ENCODE measurements around the gene FHL5.

The FHL5 gene

GRCh38 chr6:96610019-96610418 is 47.1 kb downstream of the FHL5 start:
- DNase-seq, result no peak
- H3K79me1 ChIP-seq (ENCODE audit: low read length), result no peaks in the 10 kb centered on the region
- no peak overlapping the region for H3K4me2 ChIP-seq (ENCODE audit: low read length)
- H2BK120ac ChIP-seq (ENCODE audit: insufficient read depth, low read length, poor library complexity), result no peak overlapping the region
- H4K12ac ChIP-seq (ENCODE audit: low read depth, low read length), result no peak overlapping the region
- no peak overlapping the region for H2AFZ ChIP-seq (ENCODE audit: insufficient read depth, low read length, poor library complexity)
- H3K9ac ChIP-seq (ENCODE audit: low read length), result no peak overlapping the region
- no peak overlapping the region for H3K14ac ChIP-seq (ENCODE audit: low read length)
- H3K4me3 ChIP-seq (ENCODE audit: low read depth, low read length), result no peak overlapping the region
- no peaks in the 10 kb centered on the region for H3K36me3 ChIP-seq (ENCODE audit: control insufficient read depth in 1 of 2, insufficient read depth in 2 of 2, low read length in 2 of 2)
- H3K27ac ChIP-seq (ENCODE audit: low read depth, low read length), result no peak overlapping the region
- WGBS (ENCODE audit: extremely low coverage, insufficient coverage, insufficient read length), result no CpG with 5 or more reads among the region's 1 CpG
- no peaks in the 10 kb centered on the region for H3K79me2 ChIP-seq (ENCODE audit: control insufficient read depth, insufficient read depth, low read length, poor library complexity)
- H2AK5ac ChIP-seq (ENCODE audit: low read length), result no peak overlapping the region
- no peaks in the 10 kb centered on the region for H3K9me3 ChIP-seq (ENCODE audit: insufficient read depth, low read depth, low read length)
- H3K18ac ChIP-seq (ENCODE audit: low read length), result no peak overlapping the region
- no peak overlapping the region for H4K8ac ChIP-seq (ENCODE audit: low read depth, low read length)
- no peak overlapping the region for H4K91ac ChIP-seq (ENCODE audit: low read depth, low read length)
- H3K27me3 ChIP-seq (ENCODE audit: insufficient read depth, low read length), result no peaks in the 10 kb centered on the region
- H3K23ac ChIP-seq (ENCODE audit: low read length), result no peak overlapping the region
- H2BK5ac ChIP-seq (ENCODE audit: low read depth, low read length, poor library complexity), result no peak overlapping the region
- no peaks in the 10 kb centered on the region for H3K4me1 ChIP-seq (ENCODE audit: control insufficient read depth in 1 of 2, insufficient read depth in 2 of 2, low read length in 2 of 2)
- no peak overlapping the region for H3K4ac ChIP-seq (ENCODE audit: low read depth, low read length)
- no peak overlapping the region for H2BK12ac ChIP-seq (ENCODE audit: low read length)

- H2BK120ac ChIP-seq (ENCODE audit: insufficient read depth, low read length, poor library complexity), result no peak overlapping the region
- no peak overlapping the region for H4K12ac ChIP-seq (ENCODE audit: low read depth, low read length)
- H3K27ac ChIP-seq (ENCODE audit: low read depth, low read length), result no peak overlapping the region
- WGBS (ENCODE audit: extremely low coverage, insufficient coverage, insufficient read length), result no CpG with 5 or more reads among the region's 1 CpG
- H3K4me1 ChIP-seq (ENCODE audit: control insufficient read depth in 1 of 2, insufficient read depth in 2 of 2, low read length in 2 of 2), result no peaks in the 10 kb centered on the region
- H2BK5ac ChIP-seq (ENCODE audit: low read depth, low read length, poor library complexity), result no peak overlapping the region
- H2AFZ ChIP-seq (ENCODE audit: insufficient read depth, low read length, poor library complexity), result no peak overlapping the region
- no peak overlapping the region for H4K8ac ChIP-seq (ENCODE audit: low read depth, low read length)
- no peak overlapping the region for H3K14ac ChIP-seq (ENCODE audit: low read length)
- H3K9me3 ChIP-seq (ENCODE audit: insufficient read depth, low read depth, low read length), result no peaks in the 10 kb centered on the region
- H3K4me3 ChIP-seq (ENCODE audit: low read depth, low read length), result no peak overlapping the region
- H3K27me3 ChIP-seq (ENCODE audit: insufficient read depth, low read length), result no peaks in the 10 kb centered on the region
- H3K9ac ChIP-seq (ENCODE audit: low read length), result peak overlapping the region; percentile 69
- peak overlapping the region; percentile 92 for H3K23ac ChIP-seq (ENCODE audit: low read length)
- H2AK5ac ChIP-seq (ENCODE audit: low read length), result no peak overlapping the region
- no peaks in the 10 kb centered on the region for H3K79me1 ChIP-seq (ENCODE audit: low read length)
- H3K36me3 ChIP-seq (ENCODE audit: control insufficient read depth in 1 of 2, insufficient read depth in 2 of 2, low read length in 2 of 2), result no peaks in the 10 kb centered on the region
- H3K18ac ChIP-seq (ENCODE audit: low read length), result no peak overlapping the region
- H4K91ac ChIP-seq (ENCODE audit: low read depth, low read length), result no peak overlapping the region
- no peak overlapping the region for H3K4ac ChIP-seq (ENCODE audit: low read depth, low read length)
- no peak overlapping the region for H2BK12ac ChIP-seq (ENCODE audit: low read length)
- DNase-seq, result no peak
- no peak overlapping the region for H3K4me2 ChIP-seq (ENCODE audit: low read length)
- no peaks in the 10 kb centered on the region for H3K79me2 ChIP-seq (ENCODE audit: control insufficient read depth, insufficient read depth, low read length, poor library complexity)
Observed at GRCh38 chr6:96611342-96611991, 48.5 kb downstream of the FHL5 start.

- no peaks in the 10 kb centered on the region for H3K79me1 ChIP-seq (ENCODE audit: low read length)
Observed at GRCh38 chr6:96613291-96613999, 50.5 kb downstream of the FHL5 start.

GRCh38 chr6:96620851-96621250 is 57.9 kb downstream of the FHL5 start:
- Histone ChIP-seq H4K8ac (ENCODE audit: low read depth, low read length) (no peak overlapping the region), H3K14ac (ENCODE audit: low read length) (no peak overlapping the region), H3K79me1 (ENCODE audit: low read length) (no peaks in the 10 kb centered on the region), H2BK120ac (ENCODE audit: insufficient read depth, low read length, poor library complexity) (no peak overlapping the region), H3K9ac (ENCODE audit: low read length) (no peak overlapping the region), H3K4ac (ENCODE audit: low read depth, low read length) (no peak overlapping the region), H3K4me3 (ENCODE audit: low read depth, low read length) (no peak overlapping the region), H3K27ac (ENCODE audit: low read depth, low read length) (no peak overlapping the region), H3K79me2 (ENCODE audit: control insufficient read depth, insufficient read depth, low read length, poor library complexity) (no peaks in the 10 kb centered on the region), H3K27me3 (ENCODE audit: insufficient read depth, low read length) (no peaks in the 10 kb centered on the region), H3K36me3 (ENCODE audit: control insufficient read depth in 1 of 2, insufficient read depth in 2 of 2, low read length in 2 of 2) (no peaks in the 10 kb centered on the region), H4K12ac (ENCODE audit: low read depth, low read length) (no peak overlapping the region), H2BK12ac (ENCODE audit: low read length) (no peak overlapping the region), H3K4me2 (ENCODE audit: low read length) (no peak overlapping the region), H4K91ac (ENCODE audit: low read depth, low read length) (no peak overlapping the region), H3K4me1 (ENCODE audit: control insufficient read depth in 1 of 2, insufficient read depth in 2 of 2, low read length in 2 of 2) (no peaks in the 10 kb centered on the region), H2AK5ac (ENCODE audit: low read length) (no peak overlapping the region), H2BK5ac (ENCODE audit: low read depth, low read length, poor library complexity) (no peak overlapping the region), H3K23ac (ENCODE audit: low read length) (no peak overlapping the region), H3K9me3 (ENCODE audit: insufficient read depth, low read depth, low read length) (no peaks in the 10 kb centered on the region), H2AFZ (ENCODE audit: insufficient read depth, low read length, poor library complexity) (no peak overlapping the region), H3K18ac (ENCODE audit: low read length) (no peak overlapping the region)
- WGBS (ENCODE audit: extremely low coverage, insufficient coverage, insufficient read length), result no CpG with 5 or more reads among the region's 6 CpGs
- DNase-seq, result no peak

More at GRCh38 chr6:96613291-96613999, 50.5 kb downstream of the FHL5 start:
- no peak overlapping the region for H4K8ac ChIP-seq (ENCODE audit: low read depth, low read length)
- H2AFZ ChIP-seq (ENCODE audit: insufficient read depth, low read length, poor library complexity), result no peak overlapping the region
- H3K27ac ChIP-seq (ENCODE audit: low read depth, low read length), result no peak overlapping the region
- no peaks in the 10 kb centered on the region for H3K4me1 ChIP-seq (ENCODE audit: control insufficient read depth in 1 of 2, insufficient read depth in 2 of 2, low read length in 2 of 2)
- H3K9ac ChIP-seq (ENCODE audit: low read length), result no peak overlapping the region
- H2BK12ac ChIP-seq (ENCODE audit: low read length), result no peak overlapping the region
- no peak overlapping the region for H2AK5ac ChIP-seq (ENCODE audit: low read length)
- H3K4ac ChIP-seq (ENCODE audit: low read depth, low read length), result no peak overlapping the region
- no peak overlapping the region for H3K4me2 ChIP-seq (ENCODE audit: low read length)
- no peaks in the 10 kb centered on the region for H3K36me3 ChIP-seq (ENCODE audit: control insufficient read depth in 1 of 2, insufficient read depth in 2 of 2, low read length in 2 of 2)
- H2BK5ac ChIP-seq (ENCODE audit: low read depth, low read length, poor library complexity), result no peak overlapping the region
- H3K14ac ChIP-seq (ENCODE audit: low read length), result no peak overlapping the region
- no peak overlapping the region for H3K23ac ChIP-seq (ENCODE audit: low read length)
- H4K12ac ChIP-seq (ENCODE audit: low read depth, low read length), result no peak overlapping the region
- WGBS (ENCODE audit: extremely low coverage, insufficient coverage, insufficient read length), result no CpG with 5 or more reads among the region's 2 CpGs
- no peak for DNase-seq
- no peak overlapping the region for H4K91ac ChIP-seq (ENCODE audit: low read depth, low read length)
- no peaks in the 10 kb centered on the region for H3K9me3 ChIP-seq (ENCODE audit: insufficient read depth, low read depth, low read length)
- H2BK120ac ChIP-seq (ENCODE audit: insufficient read depth, low read length, poor library complexity), result no peak overlapping the region
- H3K27me3 ChIP-seq (ENCODE audit: insufficient read depth, low read length), result no peaks in the 10 kb centered on the region
- H3K4me3 ChIP-seq (ENCODE audit: low read depth, low read length), result no peak overlapping the region
- no peak overlapping the region for H3K18ac ChIP-seq (ENCODE audit: low read length)
- no peaks in the 10 kb centered on the region for H3K79me2 ChIP-seq (ENCODE audit: control insufficient read depth, insufficient read depth, low read length, poor library complexity)
